ENCODE results near the gene ANO5. TPM values are rescaled to one million over a fixed set of nuclear protein-coding genes. Genes with fewer than 3 reads are reported as not detected.
A peak's percentile ranks its signal among the peaks of the same experiment; 100 is the strongest.

ANO5 gene
- polyA plus RNA-seq, 1 experiment, result not detected

DNA sequence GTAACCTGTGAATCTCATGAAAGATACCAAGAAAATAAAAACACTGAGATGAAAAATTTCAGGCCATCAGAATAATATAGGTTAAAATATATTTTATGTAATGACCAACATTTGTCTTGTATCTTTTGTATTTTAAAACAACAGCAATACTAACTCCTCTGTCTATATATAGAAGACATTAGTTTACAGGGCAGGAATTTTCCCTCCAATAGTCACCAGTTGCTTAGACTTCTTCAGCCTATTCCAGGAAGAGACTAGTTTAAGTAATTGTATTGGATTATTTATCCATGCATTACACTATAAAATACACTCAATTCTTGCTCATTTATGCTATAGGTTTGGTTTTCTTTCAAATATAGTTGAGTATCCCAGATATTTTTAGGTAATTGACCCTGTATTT lies 24.1 kb downstream of the ANO5 start:
- no peak for DNase-seq (ENCODE audit: low read depth, low spot score)
- no peaks in the 10 kb centered on the region for H3K9me3 ChIP-seq (ENCODE audit: control insufficient read depth, insufficient read depth, low read length)
- TF ChIP-seq, protein P1, sequence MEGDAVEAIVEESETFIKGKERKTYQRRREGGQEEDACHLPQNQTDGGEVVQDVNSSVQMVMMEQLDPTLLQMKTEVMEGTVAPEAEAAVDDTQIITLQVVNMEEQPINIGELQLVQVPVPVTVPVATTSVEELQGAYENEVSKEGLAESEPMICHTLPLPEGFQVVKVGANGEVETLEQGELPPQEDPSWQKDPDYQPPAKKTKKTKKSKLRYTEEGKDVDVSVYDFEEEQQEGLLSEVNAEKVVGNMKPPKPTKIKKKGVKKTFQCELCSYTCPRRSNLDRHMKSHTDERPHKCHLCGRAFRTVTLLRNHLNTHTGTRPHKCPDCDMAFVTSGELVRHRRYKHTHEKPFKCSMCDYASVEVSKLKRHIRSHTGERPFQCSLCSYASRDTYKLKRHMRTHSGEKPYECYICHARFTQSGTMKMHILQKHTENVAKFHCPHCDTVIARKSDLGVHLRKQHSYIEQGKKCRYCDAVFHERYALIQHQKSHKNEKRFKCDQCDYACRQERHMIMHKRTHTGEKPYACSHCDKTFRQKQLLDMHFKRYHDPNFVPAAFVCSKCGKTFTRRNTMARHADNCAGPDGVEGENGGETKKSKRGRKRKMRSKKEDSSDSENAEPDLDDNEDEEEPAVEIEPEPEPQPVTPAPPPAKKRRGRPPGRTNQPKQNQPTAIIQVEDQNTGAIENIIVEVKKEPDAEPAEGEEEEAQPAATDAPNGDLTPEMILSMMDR (IDR thresholded peaks at IDR 0.05; ENCODE audit: low read depth, low read length), result no peak
- POLR2A ChIA-PET, result no interaction called here
- CTCF ChIA-PET, result no interaction called here
- H3K27me3 ChIP-seq (ENCODE audit: control insufficient read depth, insufficient read depth, low read length), result no peaks in the 10 kb centered on the region
- no peak overlapping the region for H3K4me3 ChIP-seq (ENCODE audit: low read depth, low read length)
- no peak overlapping the region for H3K27ac ChIP-seq (ENCODE audit: low read depth, low read length)

DNA sequence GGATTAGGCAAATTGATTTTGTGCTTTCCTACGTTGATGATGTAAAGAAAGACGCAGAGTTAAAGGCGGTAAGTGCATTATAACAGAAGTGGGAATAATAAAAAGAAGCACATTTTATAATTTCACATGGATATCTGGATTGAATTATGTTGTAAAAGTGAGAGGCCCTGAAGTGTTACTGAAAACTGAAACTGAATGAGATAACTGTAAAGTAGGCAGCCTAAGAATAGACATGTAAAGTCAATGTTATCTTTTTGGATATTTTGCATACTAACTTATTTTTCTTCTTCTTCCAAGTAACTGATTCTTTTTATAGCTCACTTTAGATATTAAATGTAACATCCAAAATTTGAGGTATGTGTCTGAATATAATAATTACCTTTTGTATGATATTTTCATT lies 28.3 kb downstream of the ANO5 start:
- Histone ChIP-seq H3K4me3 (ENCODE audit: low read depth, low read length) (no peak overlapping the region), H3K27ac (ENCODE audit: low read depth, low read length) (no peak overlapping the region), H3K9me3 (ENCODE audit: control insufficient read depth, insufficient read depth, low read length) (no peaks in the 10 kb centered on the region), H3K27me3 (ENCODE audit: control insufficient read depth, insufficient read depth, low read length) (no peaks in the 10 kb centered on the region)
- POLR2A ChIA-PET, result no interaction called here
- TF ChIP-seq, protein P1 (IDR thresholded peaks at IDR 0.05; ENCODE audit: low read depth, low read length), result no peak
- no peak for DNase-seq (ENCODE audit: low read depth, low spot score)
- CTCF ChIA-PET, result no interaction called here

DNA sequence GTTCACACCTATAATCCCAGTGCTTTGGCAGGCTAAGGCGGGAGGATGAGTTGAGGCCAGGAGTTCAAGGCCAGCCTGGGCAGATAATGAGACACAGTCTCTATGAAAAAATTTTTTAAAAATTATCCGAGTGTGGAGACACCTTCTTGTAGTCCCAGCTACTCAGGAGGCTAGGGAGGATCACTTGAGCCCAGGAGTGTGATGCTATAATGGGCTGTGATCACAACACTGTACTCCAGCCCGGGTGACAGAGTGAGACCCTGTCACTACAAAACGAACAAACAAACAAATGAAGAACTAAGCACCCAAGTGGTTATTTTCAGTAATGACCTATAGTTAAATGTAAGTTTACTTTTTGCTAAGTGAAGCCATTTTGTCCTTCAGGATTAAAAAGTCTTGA lies 32.3 kb downstream of the ANO5 start:
- CTCF ChIA-PET, result no interaction called here

DNA sequence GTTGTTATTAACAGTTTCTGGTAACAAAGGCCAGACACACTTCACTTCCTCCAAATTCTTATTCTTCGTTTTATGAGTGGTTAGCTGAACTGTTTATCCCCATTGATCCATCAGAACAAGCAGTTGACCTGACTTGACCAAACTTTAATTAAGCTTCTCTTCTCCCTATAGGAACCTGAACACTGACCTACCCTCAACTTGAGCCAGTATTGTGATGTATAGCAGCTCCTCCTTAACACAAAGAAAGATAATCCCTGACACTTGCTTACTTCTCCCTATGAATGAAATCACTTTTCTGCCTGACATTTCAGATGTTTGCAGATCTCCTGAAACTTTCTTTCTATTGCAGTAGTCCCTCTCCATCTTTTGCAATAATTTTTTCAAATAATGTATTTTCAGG lies 41.9 kb downstream of the ANO5 start:
- H3K27ac ChIP-seq (ENCODE audit: low read depth, low read length), result no peak overlapping the region
- no peak overlapping the region for H3K4me3 ChIP-seq (ENCODE audit: low read depth, low read length)
- POLR2A ChIA-PET, result no interaction called here
- H3K27me3 ChIP-seq (ENCODE audit: control insufficient read depth, insufficient read depth, low read length), result no peaks in the 10 kb centered on the region
- CTCF ChIA-PET, result no interaction called here
- no peaks in the 10 kb centered on the region for H3K9me3 ChIP-seq (ENCODE audit: control insufficient read depth, insufficient read depth, low read length)
- DNase-seq (ENCODE audit: low read depth, low spot score), result no peak
- TF ChIP-seq, protein P1 (IDR thresholded peaks at IDR 0.05; ENCODE audit: low read depth, low read length), result no peak

More for the DNA sequence above, 32.3 kb downstream of the ANO5 start:
- H3K4me3 ChIP-seq (ENCODE audit: low read depth, low read length), result no peak overlapping the region
- no peaks in the 10 kb centered on the region for H3K27me3 ChIP-seq (ENCODE audit: control insufficient read depth, insufficient read depth, low read length)
- TF ChIP-seq, protein P1 (IDR thresholded peaks at IDR 0.05; ENCODE audit: low read depth, low read length), result no peak
- no peaks in the 10 kb centered on the region for H3K9me3 ChIP-seq (ENCODE audit: control insufficient read depth, insufficient read depth, low read length)
- no peak overlapping the region for H3K27ac ChIP-seq (ENCODE audit: low read depth, low read length)
- POLR2A ChIA-PET, result no interaction called here
- DNase-seq (ENCODE audit: low read depth, low spot score), result no peak

DNA sequence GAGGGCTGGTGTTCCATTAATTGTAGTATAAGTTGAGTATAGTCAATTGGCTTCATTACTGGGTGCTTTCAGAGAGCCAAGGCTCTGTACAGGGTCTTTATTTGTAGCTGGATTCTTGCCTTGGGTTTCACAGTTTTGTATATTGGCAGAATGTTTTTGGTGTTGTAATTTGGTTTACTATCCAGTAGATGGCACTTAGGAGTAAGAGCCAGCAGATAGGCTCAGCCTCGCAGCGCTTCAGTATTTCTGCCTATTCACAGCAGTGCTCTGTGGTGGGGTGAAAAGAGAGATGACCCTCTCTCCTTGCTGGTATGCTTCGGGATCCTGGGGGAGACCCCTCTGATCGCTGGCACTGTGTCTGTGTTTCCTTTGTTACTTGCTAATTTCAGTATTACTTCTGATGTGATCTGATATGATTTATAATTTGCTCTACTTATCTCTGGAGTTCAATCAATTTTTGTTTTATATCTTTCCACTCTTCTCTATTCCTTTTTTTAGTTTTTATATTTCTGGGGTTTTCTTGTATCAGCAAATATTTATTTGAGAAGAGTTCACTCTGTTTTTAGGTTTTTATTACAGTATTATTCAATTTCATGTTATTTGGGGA lies 52.2 kb downstream of the ANO5 start:
- no peaks in the 10 kb centered on the region for H3K9me3 ChIP-seq (ENCODE audit: control insufficient read depth, insufficient read depth, low read length)
- POLR2A ChIA-PET, result no interaction called here
- no peaks in the 10 kb centered on the region for H3K27me3 ChIP-seq (ENCODE audit: control insufficient read depth, insufficient read depth, low read length)
- no peak overlapping the region for H3K27ac ChIP-seq (ENCODE audit: low read depth, low read length)
- CTCF ChIA-PET, result interaction anchor here (0.6 to 1.5 kb wide), 6 partner anchors 12 to 543 kb away, joined by 3 to 18 read pairs (median 4); no protein-coding TSS in a partner anchor
- peak; percentile 1 for DNase-seq (ENCODE audit: low read depth, low spot score)
- TF ChIP-seq, protein P1 (IDR thresholded peaks at IDR 0.05; ENCODE audit: low read depth, low read length), result peak; percentile 67
- H3K4me3 ChIP-seq (ENCODE audit: low read depth, low read length), result no peak overlapping the region

Data from AG04450 (cell line).